Stimulated activated CD4-positive, alpha-beta T cell treated with anti-CD3 and anti-CD28 coated beads, Interleukin-15, amount 100 ng/mL, for 24 hours (primary cell): Measurements from ENCODE around the gene DDX50.
"Not testable (repeated sequence)": the region's sequence is repeated elsewhere in the genome, so short reads cannot be mapped to it uniquely, and the experiment has no call there.

Experiments used
- DNase-seq: peaks from one replicate; pipeline ENCODE4 v3.0.0-alpha.2; 2020

Gene DDX50

DNA sequence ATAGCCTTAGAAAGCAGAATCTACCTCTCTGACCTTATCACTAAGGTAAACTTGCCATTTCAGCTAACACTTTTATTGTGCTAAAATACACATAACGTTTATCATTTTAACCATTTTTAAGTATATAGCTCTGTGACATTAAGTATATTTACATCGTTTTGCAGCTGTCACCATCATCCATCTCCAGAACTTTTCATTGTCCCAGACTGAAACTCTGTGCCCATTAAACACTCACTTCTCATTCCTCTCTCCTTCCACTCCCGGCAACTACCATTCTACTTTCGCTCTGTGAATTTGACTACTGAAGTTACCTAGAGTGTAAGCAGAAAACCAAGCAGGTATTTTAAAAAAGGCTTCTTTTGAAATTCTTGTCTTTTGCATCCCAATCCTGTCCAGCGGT is 1.3 kb downstream of the DDX50 start:
- no peak for DNase-seq

DNA sequence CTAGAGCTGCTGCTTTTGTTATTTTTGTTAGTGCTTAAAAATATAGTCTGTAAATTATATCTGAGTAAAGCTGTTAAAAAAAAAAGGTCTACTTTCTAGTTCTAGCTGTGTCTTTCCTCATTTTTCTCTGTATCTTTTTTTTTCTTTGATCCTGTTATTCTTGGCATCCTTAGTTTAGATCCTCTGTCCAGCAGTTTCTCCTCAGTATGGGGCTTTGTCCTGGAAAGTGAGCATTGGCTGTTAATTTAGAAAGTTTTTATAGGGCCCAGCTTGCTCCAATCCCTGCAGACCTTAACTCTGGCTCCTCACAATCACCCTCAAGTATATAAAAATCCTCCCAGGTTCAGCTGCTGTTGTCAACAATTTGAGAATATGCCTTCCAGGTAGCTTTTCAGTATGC is 23.5 kb downstream of the DDX50 start:
- DNase-seq: no peak

DNA sequence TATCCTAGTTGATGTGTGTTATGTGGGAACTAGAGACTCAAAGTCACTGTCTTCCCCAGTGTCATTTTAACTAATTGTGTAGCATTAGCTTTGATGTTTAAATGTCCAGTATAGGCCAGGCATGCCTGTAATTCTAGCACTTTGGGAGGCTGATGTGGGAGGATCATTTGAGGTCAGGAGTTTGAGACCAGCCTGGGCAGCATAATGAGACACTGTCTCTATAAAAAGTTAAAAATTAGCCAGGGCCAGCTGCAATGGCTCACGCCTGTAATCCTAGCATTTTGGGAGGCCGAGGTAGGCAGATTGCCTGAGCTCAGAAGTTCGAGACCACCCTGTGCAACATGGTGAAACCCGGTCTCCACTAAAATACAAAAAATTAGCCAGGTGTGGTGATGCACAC is 24.4 kb downstream of the DDX50 start:
- no peak for DNase-seq

GRCh38 chr10:68929157-68929556 is 28.0 kb downstream of the DDX50 start:
- not testable (repeated sequence) for DNase-seq

GRCh38 chr10:68929888-68930287 is 28.8 kb downstream of the DDX50 start:
- DNase-seq: not testable (repeated sequence)

DNA sequence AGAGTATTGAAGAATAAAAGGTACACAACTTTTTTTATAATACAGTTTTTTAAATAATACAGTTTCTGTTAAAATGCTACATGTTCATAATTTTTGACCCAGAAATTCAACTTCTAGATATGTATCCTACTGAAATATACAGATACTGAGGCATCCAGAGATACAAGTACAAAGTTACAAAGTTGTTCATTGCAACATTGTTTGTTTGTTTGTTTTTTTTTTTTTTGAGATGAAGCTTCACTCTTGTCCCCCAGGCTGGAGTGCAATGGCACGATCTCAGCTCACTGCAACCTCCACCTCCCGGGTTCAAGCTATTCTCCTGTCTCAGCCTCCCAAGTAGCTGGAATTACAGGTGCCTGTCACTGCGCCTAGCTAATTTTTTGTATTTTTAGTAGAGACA is 31.7 kb downstream of the DDX50 start:
- DNase-seq: not testable (repeated sequence)

GRCh38 chr10:68934994-68935393 is 33.9 kb downstream of the DDX50 start:
- DNase-seq: no peak

DNA sequence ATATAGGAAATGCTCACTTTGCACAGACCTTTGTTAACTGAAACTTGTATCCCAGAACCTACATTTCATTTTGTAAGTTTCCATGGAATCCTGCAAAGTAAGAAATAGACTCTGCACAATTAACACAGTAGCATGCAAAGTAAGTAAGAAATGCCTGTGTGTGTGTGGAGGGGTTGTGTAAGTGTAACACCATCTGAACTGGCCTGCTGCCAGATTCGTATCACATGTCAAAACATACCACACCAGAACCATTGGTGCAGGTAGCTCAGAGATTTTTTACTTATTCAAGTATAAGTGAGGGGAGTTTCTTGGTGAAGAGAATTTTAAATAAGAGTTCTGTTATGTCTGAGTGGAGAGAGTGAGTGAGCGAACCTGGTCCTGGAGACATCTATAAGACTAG is 37.0 kb downstream of the DDX50 start:
- DNase-seq: no peak

GRCh38 chr10:68938884-68939283 is 37.8 kb downstream of the DDX50 start:
- DNase-seq: no peak

- DNase-seq: not testable (repeated sequence)
Measured at GRCh38 chr10:68940917-68941316, 39.8 kb downstream of the DDX50 start.

DNA sequence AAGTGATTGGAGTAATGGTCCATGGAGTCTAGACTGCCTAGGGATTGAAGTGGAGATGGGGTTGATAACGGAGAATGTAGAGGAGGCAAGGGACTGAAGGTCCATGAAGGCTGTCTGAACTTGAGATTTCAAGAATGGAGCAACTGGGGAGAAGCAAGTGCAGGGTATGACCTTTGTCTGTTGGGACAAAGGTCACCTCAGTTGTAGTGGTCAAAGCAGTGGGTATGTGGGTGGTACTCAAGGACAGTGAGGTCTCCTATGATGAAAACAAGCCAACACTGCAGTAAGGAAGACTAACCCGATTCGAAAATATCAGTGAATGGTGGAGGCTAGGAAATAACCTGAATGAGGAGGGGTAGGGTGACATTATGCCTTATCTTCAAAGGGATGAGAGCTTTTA is 49.5 kb downstream of the DDX50 start:
- DNase-seq: no peak

GRCh38 chr10:68954904-68955303 is 53.8 kb downstream of the DDX50 start:
- no peak for DNase-seq

DNA sequence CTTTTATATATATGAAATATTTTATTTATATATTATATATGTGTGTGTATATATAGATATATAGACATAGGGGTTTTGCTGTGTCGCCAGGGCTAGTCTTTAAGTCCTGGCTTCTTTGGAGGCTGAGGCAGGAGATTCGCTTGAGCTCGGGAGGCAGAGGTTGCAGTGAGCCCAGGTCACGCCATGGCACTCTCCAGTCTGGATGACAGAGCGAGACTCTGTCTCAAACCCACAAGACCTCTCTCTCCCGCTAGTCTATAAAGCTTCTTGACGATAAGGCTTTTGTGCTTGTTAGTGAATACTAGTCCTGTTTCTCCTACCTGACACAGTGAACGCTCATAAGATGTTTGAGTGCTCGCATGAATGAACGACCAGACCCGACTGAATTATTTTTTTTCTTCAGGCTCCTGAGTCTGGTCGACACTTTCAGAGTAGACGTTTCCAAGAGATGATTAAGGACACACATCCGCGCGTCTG is 54.3 kb downstream of the DDX50 start:
- DNase-seq: peak; percentile 50

- DNase-seq: peak; percentile 93
Measured at GRCh38 chr10:68955832-68956532, 54.9 kb downstream of the DDX50 start, which contains the start of gene DDX21. Gene DDX21 (plus strand): TSS chr10:68956170. CDS start chr10:68956226, 56 bp downstream.

DNA sequence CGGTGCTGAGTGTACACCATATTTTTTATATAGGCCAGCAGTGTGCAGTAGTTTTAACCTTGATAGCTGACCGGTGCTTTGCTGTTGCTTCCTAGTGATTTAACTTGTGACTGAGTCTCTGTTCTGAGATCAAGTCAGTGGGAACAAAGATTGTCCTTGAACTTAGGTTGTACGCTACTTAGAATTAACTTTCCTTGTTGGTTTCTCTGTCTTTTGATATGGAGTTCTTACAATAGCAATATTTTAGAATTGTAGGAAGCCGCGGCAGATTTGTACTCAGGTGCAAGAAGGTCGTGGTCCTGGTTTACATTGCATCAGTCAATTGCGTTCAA is 56.1 kb downstream of the DDX50 start:
- DNase-seq: no peak

- no peak for DNase-seq
Measured at GRCh38 chr10:68957654-68958053, 56.5 kb downstream of the DDX50 start.

DNA sequence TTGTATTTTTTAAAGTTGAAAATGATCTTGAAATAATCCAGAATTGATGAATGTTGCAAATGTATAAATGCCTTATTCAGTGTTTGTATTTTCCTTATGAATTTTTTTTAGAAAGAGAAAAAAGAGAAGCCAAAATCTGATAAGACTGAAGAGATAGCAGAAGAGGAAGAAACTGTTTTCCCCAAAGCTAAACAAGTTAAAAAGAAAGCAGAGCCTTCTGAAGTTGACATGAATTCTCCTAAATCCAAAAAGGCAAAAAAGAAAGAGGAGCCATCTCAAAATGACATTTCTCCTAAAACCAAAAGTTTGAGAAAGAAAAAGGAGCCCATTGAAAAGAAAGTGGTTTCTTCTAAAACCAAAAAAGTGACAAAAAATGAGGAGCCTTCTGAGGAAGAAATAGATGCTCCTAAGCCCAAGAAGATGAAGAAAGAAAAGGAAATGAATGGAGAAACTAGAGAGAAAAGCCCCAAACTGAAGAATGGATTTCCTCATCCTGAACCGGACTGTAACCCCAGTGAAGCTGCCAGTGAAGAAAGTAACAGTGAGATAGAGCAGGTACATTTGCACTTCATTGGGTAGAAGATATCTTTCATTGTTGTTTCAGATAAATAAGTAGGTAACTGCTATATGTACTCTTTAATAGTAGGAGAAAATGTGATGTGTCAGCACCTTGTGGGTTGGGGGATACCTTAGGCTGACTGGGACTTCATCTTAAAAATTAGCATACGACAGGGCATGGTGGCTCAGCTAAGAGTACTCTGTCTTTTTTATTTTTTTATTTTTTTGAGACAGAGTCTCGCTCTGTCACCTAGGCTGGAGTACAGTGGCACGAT is 58.8 kb downstream of the DDX50 start:
- no peak for DNase-seq

DNA sequence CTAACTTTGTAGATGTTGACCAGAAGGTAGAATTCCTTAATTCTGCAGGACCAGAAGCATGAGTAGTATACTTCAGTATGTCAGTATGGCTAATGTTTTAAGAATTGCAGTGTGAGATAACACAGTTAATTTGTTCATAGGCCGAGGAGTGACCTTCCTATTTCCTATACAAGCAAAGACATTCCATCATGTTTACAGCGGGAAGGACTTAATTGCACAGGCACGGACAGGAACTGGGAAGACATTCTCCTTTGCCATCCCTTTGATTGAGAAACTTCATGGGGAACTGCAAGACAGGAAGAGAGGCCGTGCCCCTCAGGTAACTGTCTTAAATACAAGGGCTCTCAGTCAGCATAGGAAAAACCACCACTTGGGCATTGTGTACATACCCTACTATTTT is 62.0 kb downstream of the DDX50 start:
- no peak for DNase-seq

DNA sequence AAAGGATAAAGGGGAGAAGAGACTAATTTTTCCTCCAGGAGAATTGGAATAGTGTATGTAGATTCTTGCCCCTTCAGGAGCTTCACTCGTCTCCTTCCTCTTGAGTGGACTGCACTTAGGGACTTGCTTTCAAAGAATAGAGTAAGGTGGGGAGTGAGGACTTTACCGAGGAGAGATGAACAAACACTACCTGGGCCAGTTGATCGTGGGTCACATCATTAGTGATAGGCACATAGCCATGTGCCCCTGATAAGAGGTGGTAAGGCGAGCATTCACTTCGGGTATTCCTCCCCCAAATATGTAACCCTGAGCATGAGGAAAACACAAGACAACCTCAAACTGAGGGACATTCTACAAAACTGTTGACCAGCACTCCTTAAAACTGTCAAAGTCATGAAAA is 72.9 kb downstream of the DDX50 start:
- DNase-seq: no peak

DNA sequence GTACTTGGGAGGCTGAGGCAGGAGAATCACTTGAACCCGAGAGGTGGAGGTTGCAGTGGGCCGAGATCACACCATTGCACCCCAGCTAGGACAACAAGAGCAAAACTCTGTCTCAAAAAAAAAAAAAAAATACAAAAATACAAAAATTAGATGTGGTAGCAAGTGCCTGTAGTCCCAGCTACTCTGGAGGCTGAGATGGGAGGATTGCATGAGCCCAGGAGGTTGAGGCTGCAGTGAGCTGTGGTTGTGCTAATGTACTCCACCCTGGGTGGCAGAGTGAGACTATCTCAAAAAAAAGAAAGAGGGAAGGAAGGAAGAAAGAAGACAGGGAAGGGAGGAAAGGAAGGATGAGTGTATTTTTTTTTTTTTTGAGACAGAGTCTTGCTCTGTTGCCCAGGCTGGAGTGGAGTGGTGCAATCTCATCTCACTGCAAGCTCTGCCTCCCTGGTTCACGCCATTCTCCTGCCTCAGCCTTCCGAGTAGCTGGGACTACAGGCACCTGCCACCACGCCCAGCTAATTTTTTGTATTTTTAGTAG is 74.9 kb downstream of the DDX50 start:
- not testable (repeated sequence) for DNase-seq

- not testable (repeated sequence) for DNase-seq
Measured at GRCh38 chr10:68979738-68980137, 78.6 kb downstream of the DDX50 start.

- no peak for DNase-seq
Measured at GRCh38 chr10:68981074-68981473, 80.0 kb downstream of the DDX50 start.

DNA sequence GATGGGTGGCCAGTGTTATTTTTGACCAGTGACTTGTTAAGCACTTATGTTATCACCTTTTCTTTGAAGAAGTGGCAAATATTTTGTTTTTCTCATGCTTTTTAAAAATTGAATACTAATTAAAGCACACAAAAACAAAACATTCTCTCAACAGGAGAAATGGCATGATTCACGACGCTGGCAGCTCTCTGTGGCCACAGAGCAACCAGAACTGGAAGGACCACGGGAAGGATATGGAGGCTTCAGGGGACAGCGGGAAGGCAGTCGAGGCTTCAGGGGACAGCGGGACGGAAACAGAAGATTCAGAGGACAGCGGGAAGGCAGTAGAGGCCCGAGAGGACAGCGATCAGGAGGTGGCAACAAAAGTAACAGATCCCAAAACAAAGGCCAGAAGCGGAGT is 81.3 kb downstream of the DDX50 start:
- DNase-seq: no peak

GRCh38 chr10:68987611-68988010 is 86.5 kb downstream of the DDX50 start:
- DNase-seq: no peak
